Measurements from ENCODE around the gene ILF3. TPM values are rescaled to one million over a fixed set of nuclear protein-coding genes. Genes with fewer than 3 reads are reported as not detected.

ILF3 gene
- total RNA-seq, 1 experiment from 2014 or later: 430 TPM

GRCh38 chr19:10655457-10656312, 1.5 kb downstream of the ILF3 start:
- Histone ChIP-seq H3K36me3 (ENCODE audit: control insufficient read depth in 1 of 2, insufficient read depth in 2 of 2, low read length in 2 of 2) (peaks cover 3 to 35% of the 10 kb centered on the region in 2 experiments), H3K4me2 (ENCODE audit: low read length) (peak overlapping the region; percentile 96), H3K79me2 (ENCODE audit: insufficient read depth, low read length) (peaks cover 83% of the 10 kb centered on the region), H4K20me1 (ENCODE audit: insufficient read depth) (peaks cover 36% of the 10 kb centered on the region; the same call in 1 of the 2 replicates), H3K9me3 (ENCODE audit: control insufficient read depth in 1 of 2, insufficient read depth in 1 of 2, low read depth in 1 of 2, low read length in 2 of 2) (no peaks in the 10 kb centered on the region), H3K27ac (ENCODE audit: low read depth, low read length) (peak overlapping the region; percentile 94), H3K27me3 (ENCODE audit: insufficient read depth, low read length) (no peaks in the 10 kb centered on the region), H3K4me3 (replicated peaks in 1 of 2; ENCODE audit: low read depth in 1 of 2, low read length in 2 of 2) (peak overlapping the region; percentile 80 to 92), H3K9me2 (ENCODE audit: insufficient read depth) (no peaks in the 10 kb centered on the region), H3K9ac (ENCODE audit: low read length) (peak overlapping the region; percentile 100), H3K4me1 (ENCODE audit: control insufficient read depth in 1 of 2, insufficient read depth in 2 of 2, low read length in 2 of 2) (peaks cover 11 to 31% of the 10 kb centered on the region in 2 experiments), H2AFZ (ENCODE audit: low read depth, low read length, poor library complexity, severe bottlenecking) (no peak overlapping the region)
- RAD21 ChIA-PET (ENCODE audit: low non-redundant PET in 1 of 2, low total read pairs in 2 of 2, uncharacterized antibody in 2 of 2, unreplicated experiment in 2 of 2): no interaction called here
- DNase-seq (ENCODE audit: low read depth, low spot score) (no peak), ATAC-seq (no peak)
- CTCF ChIA-PET: interaction anchor here (1.0 kb wide), 1 partner anchor 74 kb away, joined by 3 read pairs; no protein-coding TSS in a partner anchor
- intact Hi-C loops (cut with micrococcal nuclease): no loop called here
- TF ChIP-seq MAX (IDR thresholded peaks at IDR 0.05) (no peak), ZBTB33 (IDR thresholded peaks at IDR 0.05; ENCODE audit: extremely low read depth, insufficient replicate concordance, low read length) (no peak), POLR2AphosphoS5 (IDR thresholded peaks at IDR 0.05; ENCODE audit: low read depth, low read length) (no peak), ATF3 (IDR thresholded peaks at IDR 0.05) (no peak), REST (IDR thresholded peaks at IDR 0.05; ENCODE audit: low read depth) (no peak), FOSL1 (IDR thresholded peaks at IDR 0.05; ENCODE audit: low read depth) (no peak), ZFX (IDR thresholded peaks at IDR 0.05) (no peak), RAD21 (IDR thresholded peaks at IDR 0.05; ENCODE audit: low read depth) (no peak), EZH2phosphoT487 (IDR thresholded peaks at IDR 0.05; ENCODE audit: borderline replicate concordance) (no peak)
- POLR2A ChIA-PET: no interaction called here
- BruUV-seq (replicated peaks): TSS peak; percentile 48
